ENCODE data around the gene SIRT1.
"Not testable (repeated sequence)": the region's sequence is repeated elsewhere in the genome, so short reads cannot be mapped to it uniquely, and the experiment has no call there.

SIRT1 gene

DNA sequence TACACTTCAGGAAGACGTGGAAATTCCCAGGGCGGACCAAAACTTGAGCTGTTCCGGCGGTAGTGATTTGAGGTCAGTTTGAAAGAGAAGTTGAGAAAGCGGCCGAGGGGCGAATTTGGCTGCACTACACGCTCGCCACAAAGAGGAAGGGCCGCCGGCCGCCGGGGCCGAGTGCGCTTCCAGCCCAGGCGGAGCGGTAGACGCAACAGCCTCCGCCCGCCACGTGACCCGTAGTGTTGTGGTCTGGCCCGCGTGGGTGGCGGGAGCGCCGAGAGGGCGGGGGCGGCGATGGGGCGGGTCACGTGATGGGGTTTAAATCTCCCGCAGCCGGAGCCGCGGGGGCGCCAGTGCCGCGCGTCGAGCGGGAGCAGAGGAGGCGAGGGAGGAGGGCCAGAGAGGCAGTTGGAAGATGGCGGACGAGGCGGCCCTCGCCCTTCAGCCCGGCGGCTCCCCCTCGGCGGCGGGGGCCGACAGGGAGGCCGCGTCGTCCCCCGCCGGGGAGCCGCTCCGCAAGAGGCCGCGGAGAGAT, at the start of gene SIRT1:
SIRT1 (plus strand) TSS at position 344 of the 529 bp plus-strand sequence; CDS start at position 410, 66 bp downstream.
- peak; percentile 91 to 99 (median 96) for DNase-seq
- intact Hi-C loops (cut with DNase I), result loop anchor here (1.0 to 10.0 kb wide), 4 partner anchors 37 to 523 kb away; partner anchors contain the start of genes HERC4, HNRNPH3, PBLD and RUFY2

DNA sequence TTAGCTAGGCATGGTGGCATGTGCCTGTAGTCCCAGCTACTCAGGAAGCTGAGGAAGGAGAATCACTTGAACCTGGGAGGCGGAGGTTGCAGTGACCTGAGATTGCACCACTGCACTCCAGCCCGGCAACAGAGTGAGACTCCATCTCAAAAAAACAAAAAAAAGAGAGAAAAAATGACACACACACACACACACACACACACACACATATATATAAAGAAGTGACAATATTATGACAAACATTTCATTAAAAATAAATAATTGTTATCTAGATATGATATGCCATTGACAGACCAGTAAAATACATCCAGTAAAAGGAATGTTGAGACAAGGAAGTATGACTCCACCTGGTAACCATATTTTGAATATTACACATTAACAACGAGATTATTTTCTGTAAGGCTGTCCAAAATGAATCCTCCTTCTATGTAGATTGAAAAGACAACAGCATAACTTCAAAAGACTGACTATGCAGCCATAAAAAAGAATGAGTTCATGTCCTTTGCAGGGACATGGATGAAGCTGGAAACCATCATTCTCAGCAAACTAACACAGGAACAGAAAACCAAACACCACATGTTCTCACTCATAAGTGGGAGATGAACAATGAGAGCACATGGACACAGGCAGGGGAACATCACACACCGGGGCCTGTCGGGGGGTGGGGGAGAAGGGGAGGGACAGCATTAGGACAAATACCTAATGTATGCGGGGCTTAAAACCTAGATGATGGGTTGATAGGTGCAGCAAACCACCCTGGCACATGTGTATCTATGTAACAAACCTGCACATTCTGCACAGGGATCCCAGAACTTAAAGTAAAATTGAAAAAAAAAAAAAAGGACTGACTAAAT, 48.7 kb upstream of the SIRT1 start:
- DNase-seq; intact Hi-C loops (cut with DNase I): not testable (repeated sequence)

DNA sequence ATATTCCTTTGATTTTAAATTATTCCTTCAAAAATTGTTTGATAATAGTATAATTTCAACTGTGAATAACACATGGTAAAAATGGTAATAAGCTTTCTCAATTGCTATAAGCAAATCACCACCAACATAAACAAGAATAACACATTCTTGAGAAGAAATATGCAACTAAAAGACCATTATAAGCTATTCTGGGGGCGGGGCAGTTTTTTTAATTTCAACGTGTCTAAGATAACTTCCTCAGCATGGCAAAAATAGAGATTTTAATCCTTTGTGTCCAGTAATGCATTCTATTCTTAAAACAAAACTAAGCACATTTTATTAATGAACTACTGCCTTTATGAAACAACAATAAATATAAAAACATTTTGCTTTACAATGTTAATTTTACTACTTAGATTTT, 48.0 kb upstream of the SIRT1 start:
- intact Hi-C loops (cut with DNase I), result no loop called here
- DNase-seq, result no peak

DNA sequence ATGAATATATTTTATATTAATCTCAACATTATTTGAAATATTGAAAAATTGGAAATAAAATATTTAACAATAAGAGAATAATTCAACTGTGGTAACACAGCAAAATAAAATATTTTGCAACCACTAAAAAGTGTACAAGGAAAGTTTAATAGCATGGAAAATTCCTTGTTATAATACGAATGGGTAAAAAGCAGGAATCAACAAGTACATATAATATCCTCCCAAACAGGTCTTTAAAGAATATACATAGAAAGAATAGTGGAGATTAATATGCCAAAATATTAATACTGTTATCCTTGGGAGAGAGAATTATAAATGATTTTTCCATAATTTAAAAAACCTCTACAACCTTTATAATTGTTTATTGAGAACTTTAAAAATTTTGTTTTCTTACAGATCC, 47.5 kb upstream of the SIRT1 start:
- intact Hi-C loops (cut with DNase I), result no loop called here
- no peak for DNase-seq

DNA sequence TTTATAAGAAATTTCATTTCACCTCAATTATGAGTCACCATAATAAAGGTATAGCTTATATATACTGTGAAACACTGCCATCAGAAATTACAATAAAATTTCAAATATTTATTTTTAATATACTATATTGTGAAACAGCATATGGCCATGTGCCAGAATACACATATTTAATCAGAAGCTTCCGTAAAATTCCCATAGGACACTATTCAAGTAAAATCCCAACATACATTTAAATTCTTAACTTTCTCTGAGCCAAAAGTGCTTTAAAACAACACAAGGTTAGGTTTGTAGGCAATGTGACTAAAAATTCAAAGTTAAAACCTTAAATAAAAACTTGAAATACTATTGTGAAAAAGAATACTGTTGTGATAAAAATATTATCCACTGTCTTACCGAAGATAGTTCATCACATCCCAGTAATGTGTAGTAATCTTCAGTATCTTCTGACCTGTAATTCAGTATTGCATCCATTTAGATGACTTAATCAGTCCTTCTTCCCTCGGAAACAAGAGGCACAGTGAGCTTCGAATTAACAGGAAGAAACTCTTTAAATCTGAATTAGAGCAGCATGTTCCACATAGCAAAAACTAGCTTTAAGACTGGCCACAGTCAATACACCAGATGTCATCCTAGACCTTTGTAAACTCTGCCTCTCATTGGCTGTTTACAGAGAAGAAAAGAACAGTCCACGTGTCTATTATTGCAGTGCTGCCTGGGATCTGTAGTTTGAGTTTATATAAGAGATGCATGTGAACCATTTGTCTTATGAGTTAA, 46.7 kb upstream of the SIRT1 start, which contains the start of gene DNAJC12:
DNAJC12 (minus strand) TSS at position 648 of the 774 bp plus-strand sequence; CDS start at position 471, 177 bp downstream.
- no peak for DNase-seq
- intact Hi-C loops (cut with DNase I), result no loop called here

DNA sequence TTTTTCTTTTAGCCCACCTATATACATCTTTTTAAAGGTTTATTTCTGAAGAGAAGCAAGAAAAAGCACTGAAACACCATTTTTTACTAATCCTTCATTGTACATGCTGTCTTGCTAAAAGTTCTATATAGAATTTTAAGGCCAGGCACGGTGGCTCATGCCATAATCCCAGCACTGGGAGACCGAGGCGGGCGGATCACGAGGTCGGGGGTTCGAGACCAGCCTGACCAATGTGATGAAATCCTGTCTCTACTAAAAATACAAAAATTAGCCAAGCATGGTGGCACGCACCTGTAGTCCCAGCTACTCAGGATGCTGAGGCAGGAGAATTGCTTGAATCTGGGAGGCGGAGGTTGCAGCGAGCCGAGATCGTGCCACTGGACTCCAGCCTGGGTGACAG, 44.9 kb upstream of the SIRT1 start:
- intact Hi-C loops (cut with DNase I); DNase-seq: not testable (repeated sequence)

DNA sequence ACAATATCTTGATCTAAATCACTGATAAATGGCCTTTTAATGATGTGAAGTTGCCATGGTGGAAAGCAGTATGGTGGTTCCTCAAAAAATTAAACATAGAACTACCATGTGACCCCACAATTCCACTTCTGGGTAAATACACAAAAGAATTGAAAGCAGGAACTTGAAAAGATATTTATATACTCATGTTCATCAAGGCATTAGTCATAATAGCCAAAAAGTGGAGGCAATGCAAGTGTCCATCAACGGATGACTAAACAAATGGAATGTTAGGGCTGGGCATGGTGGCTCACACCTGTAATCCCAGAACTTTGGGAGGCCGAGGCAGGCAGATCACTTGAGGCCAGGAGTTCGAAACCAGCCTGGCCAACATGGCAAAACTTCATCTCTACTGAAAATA, 44.5 kb upstream of the SIRT1 start:
- DNase-seq, result no peak
- intact Hi-C loops (cut with DNase I), result no loop called here

DNA sequence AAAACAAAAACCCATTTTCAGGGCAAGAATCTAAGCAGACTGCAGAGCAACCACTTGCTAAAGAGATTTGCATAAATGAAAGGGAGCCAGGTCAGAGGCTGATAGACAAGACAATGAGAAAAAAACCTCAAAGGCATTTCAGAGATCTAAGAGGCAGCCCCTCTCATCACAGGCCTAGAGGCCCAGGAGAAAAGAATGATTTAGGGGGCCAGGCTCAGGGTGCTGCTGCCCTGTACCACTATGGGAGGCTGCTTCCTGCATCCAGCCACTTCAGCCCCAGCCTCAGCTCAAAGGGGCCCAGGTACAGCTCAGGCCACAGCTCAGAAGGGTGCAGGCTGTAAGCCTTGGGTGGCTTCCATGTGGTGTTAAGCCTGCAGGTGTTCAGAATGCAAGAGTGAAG, 42.7 kb upstream of the SIRT1 start:
- DNase-seq, result no peak
- intact Hi-C loops (cut with DNase I), result no loop called here

DNA sequence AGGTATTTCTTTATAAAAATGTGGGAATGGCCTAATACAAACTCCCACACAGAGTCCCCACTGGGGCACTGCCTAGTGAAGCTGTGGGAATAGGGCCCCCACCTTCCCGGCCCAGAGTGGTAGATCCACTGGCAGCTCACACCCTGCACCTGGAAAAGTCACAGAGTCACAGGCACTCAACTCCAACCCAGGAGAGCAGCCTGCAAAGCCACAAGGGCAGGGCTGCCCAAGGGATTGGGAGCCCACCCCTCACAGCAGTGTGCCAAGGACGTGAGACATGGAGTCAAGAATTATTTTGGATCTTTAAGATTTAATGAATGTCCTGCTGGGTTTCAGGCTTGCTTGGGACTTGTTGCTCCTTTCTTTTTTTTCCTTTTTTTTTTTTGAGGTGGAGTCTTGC, 41.2 kb upstream of the SIRT1 start:
- intact Hi-C loops (cut with DNase I), result no loop called here
- no peak for DNase-seq

DNA sequence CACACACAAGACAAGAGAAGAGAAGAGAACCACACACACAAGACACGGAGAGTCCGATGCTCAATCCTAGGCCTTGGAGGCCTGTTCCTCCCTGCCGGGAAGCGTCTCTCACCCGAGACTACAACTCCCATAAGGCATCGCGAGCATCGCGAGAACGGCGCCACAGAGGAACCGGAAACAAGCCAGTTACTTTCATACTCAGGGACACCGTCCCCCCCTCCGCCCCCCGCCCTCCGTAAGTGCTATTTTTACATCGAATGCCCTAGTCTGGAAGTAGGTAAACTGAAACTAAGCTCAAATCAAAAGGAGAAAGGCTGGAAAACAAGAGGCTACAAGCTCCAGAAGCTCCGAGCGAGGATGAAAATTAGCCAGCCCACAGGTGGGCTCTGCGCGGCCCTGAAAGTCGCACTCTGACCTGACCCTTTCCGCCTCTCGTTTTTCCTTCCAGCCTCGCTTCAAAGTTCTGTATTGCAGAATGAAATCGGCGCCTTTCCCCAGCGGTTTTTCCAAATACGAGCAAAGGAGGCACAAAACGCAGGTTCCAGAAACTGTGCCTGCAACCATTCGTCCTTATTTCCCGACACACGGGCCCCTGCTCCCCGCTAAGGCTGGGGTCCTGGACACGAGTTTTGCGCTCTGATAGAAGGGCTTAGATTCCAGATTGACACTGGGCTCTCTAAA, 35.0 kb upstream of the SIRT1 start:
- peak; percentile 92 to 99 (median 97) for DNase-seq
- intact Hi-C loops (cut with DNase I), result loop anchor here (5.0 to 10.0 kb wide), 4 partner anchors 33 to 1055 kb away; partner anchors contain the start of genes DDX50, HNRNPH3, PBLD and SIRT1

DNA sequence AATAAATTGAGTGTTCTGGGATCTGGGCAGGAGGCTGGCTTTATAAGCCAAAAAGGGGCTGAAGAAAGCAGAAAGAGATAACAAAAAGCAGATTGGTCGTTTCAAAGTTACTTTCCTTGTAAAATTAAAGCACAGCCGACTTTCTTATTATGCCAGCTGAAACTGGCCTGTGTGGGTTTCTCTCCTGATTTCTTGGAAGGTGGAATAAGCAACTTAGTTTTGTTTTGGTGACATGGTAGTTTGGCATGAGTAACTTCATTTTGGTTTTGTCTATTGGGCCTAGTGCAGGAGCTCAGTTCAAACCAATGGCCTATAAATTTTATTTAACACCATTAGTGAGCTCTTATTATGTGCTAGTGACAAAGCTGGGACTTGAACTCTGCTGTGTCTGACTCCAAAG, 33.3 kb upstream of the SIRT1 start:
- intact Hi-C loops (cut with DNase I), result loop anchor here (5.0 to 10.0 kb wide), 3 partner anchors 361 to 1054 kb away; partner anchors contain the start of genes DDX50, HNRNPH3 and PBLD
- DNase-seq, result no peak

DNA sequence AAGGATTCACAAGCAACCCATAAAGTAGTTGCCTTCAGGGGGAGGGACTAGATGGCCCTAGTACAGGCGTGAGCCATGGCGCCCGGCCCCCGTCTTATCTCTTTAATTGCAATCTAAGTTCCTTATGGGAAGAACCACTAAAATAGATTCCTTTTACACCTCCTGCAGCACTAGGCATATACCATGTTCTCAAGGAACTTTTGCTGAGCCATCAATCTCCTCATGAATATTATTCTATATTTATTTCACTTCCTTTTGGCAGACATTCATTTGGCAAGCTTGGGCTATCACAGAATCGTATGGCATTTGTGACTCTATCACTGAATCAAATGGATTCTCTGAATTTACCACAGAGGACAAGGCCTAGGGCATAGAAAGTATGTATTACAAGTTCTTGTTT, 31.7 kb upstream of the SIRT1 start:
- DNase-seq, result no peak
- intact Hi-C loops (cut with DNase I), result loop anchor here (5.0 to 10.0 kb wide), 3 partner anchors 360 to 1052 kb away; partner anchors contain the start of genes DDX50, HNRNPH3 and PBLD

DNA sequence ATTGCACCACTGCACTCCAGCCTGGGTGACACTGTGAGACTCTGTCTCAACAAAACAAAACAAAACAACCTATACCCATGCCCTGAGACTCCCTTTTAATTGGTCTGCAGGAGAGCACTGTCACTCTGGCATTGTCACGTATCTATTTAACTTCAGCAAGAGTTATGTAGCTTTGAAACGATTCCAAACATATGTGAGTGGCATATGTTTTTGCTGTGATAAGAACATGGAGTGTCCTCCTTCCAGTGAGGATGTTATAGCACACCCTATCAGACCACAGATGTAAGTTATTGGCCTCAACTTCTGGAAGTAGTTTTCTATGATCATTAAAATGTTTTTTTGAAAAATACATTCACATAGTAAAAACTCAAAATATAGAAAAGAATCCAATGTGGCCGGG, 30.9 kb upstream of the SIRT1 start:
- intact Hi-C loops (cut with DNase I), result loop anchor here (5.0 to 10.0 kb wide), 3 partner anchors 359 to 1051 kb away; partner anchors contain the start of genes DDX50, HNRNPH3 and PBLD
- DNase-seq, result no peak

DNA sequence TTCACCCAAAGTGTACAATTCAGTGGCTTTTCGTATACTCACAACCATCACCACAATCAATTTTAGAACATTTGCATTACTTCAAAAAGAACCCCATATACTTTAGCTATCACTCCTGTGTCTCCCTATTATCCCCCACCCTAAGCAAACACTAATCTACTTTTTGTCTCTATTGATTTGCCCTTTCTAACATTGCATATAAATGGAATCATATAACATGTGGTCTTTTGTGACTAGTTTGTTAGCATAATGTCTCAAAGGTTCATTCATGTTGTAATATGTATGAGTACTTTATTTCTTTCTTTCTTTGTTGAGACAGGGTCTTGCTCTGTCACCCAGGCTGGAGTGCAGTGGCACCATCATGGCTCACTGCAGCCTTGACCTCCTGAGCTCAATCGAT, 25.5 kb upstream of the SIRT1 start:
- intact Hi-C loops (cut with DNase I), result loop anchor here (10.0 kb wide), 2 partner anchors 476 to 1046 kb away; partner anchors contain the start of genes DDX50, HNRNPH3 and PBLD
- DNase-seq, result no peak

DNA sequence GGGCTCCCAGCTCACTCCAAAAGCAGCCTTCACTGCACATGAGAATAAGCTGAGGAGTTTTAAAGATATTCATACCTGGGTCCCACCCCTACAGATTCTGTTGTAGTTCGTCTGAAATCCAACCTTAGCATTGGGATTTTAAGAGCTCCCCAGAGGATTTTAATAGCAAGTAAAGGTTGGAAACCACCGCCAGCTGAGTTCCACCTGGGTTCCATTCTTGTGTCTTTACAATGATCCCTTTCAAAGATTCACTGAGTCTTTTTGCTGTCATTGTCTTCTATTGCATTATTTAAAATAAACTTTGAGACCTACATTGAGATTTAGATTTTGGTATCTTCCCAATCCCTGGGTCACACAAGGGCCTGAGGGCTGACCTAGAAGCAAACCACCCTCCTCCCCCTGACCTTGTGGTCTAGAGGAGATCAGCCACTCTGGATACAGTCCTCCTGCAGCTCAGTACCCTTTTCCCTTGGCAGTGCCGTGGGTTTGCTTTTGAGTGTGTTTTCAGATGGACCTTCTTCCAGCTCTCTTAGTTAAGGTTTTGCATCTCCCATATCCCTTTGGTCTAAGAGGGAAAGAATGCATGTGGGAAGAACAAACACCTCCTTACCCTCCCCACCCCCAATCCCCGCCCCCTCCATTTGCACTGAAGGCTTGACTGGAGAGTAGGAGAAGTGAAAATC, 22.6 kb upstream of the SIRT1 start:
- intact Hi-C loops (cut with DNase I), result no loop called here
- DNase-seq, result peak in 1 of 10 donors; percentile 12

DNA sequence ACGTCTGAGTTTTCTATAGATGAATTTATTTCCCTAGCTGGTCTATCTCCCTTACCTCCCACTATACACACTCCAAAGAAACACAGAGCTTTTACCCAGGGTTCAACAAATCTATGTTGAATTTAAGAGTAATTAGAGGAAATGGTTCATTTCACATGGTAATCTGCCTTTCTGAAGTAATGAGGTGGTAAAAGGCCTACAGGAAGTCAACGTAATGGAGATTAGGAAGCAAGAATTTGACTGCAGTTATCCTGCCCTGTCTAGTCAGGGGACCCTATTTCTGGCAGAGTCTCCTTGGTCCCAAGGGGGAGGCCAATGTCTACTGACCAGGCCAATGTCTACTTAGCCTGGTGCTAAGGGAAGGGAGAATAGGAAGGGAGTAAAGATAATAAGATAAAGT, 21.4 kb upstream of the SIRT1 start:
- no peak for DNase-seq
- intact Hi-C loops (cut with DNase I), result no loop called here

DNA sequence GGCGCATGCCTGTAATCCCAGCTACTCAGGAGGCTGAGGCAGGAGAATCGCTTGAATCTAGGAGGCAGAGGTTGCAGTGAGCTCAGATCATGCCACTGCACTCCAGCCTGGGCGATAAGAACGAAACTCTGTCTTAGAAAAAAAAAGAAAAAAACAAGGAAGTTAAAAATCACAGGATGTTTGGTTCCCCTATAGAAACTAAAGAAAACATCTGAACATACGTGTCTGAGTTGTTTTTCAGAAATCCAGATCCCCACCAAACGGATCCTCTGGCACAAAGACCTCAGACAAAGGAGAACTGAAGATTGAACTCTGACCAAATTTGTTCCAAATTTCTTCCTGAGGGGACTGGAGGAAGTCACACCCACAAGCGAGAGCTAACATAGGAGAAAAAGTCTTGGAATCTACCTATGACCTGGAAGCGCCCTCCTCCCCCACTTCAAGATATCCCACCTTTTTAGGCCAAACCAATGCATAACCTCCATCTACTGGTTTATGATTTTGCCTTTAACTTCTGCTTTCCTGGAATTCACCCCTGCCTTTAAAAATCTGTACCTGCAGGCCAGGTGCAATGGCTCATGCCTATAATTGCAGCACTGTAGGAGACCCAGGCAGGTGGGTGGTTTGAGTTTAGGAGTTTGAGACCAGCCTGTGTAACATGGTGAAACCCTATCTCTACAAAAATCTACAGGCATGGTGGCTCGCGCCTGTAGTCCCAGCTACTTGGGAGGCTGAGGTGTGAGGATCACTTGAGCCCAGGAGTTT, 19.7 kb upstream of the SIRT1 start:
- intact Hi-C loops (cut with DNase I), result no loop called here
- peak in 1 of 10 donors; percentile 7 for DNase-seq

DNA sequence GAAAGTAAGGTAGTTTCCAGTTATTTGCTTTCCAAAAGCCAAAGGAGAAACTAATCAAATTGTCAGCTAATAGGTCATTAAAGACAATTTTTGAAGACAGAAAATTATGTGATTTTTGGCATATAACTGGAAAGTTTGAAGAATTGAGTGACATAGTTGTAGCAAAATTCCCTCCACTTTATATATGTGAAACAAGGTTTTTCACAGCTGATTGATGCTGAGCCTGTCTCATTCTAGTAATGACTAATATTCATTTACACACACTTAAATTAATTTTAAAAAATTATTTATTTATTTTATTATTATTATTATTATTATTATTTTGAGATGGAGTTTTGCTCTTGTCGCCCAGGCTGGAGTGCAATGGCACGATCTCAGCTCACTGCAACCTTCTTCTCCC, 16.3 kb upstream of the SIRT1 start:
- intact Hi-C loops (cut with DNase I), result no loop called here
- no peak for DNase-seq

DNA sequence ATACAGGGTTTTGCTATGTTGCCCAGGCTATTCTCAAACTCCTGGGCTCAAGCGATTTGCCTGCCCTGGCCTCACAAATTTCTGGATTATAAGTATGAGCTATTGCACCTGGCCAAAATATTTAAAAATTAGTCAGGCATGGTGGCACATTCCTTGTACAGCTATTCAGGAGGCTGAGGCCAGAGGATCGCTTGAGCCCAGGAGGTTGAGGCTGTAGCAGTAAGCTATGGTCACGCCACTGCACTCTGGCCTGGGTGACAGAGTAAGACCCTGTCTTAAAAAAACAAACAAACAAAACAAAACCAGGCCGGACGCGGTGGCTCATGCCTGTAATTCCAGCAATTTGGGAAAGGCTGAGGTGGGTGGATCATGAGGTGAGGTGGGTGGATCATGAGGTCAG, 14.5 kb upstream of the SIRT1 start:
- DNase-seq, result no peak
- intact Hi-C loops (cut with DNase I), result no loop called here
